Psoas muscle (tissue), 8 donors: ENCODE measurements around the gene HTR7. TPM values are rescaled to one million over a fixed set of nuclear protein-coding genes. Genes with fewer than 3 reads are reported as not detected.

Experiments used
- ATAC-seq, 4 donors: fragments of 200-7000 bp; cut with Tn5 transposase; one replicate each; pipeline ENCODE4 v1.9.1; 2020; ENCODE audit warnings: moderate library complexity in 3 of 4, mild to moderate bottlenecking in 2 of 4
- DNase-seq, 2 donors: peaks; one replicate each; pipeline ENCODE4 v3.0.0-alpha.2; 2020
- H3K27ac ChIP-seq: fragments of 200-600 bp; one replicate; pipeline ENCODE4 v1.8.0; 2022
- H3K27me3 ChIP-seq, 3 donors: fragments of 200-600 bp in 1 of 3; one replicate each; pipeline versions ENCODE4 v1.6.1 to v1.8.0; 2013 to 2022; ENCODE audit warnings: low read length in 2 of 3, mild to moderate bottlenecking in 2 of 3, moderate library complexity in 1 of 3; ENCODE audit not compliant: insufficient read depth in 3 of 3
- H3K36me3 ChIP-seq, 2 donors: fragments of 200-600 bp in 1 of 2; one replicate each; pipeline versions ENCODE4 v1.6.1 to v1.8.0; 2013 to 2022; ENCODE audit warnings: low read depth in 1 of 2, mild to moderate bottlenecking in 1 of 2, moderate library complexity in 1 of 2; ENCODE audit not compliant: insufficient read depth in 1 of 2
- H3K4me1 ChIP-seq: fragments of 200-600 bp; one replicate; pipeline ENCODE4 v1.8.0; 2022
- H3K4me3 ChIP-seq: fragments of 200-600 bp; one replicate; pipeline ENCODE4 v1.8.0; 2022; ENCODE audit warnings: mild to moderate bottlenecking
- H3K9me3 ChIP-seq: fragments of 200-600 bp; one replicate; pipeline ENCODE4 v1.8.0; 2022
- WGBS, 3 donors: extraction: QIAGEN DNeasy Blood & Tissue Kit; methylation state at CpG; one replicate each; pipeline versions ENCODE4 v1.1.6 to v1.1.7; 2013; 5-methylcytosine and 5-hydroxymethylcytosine counted together
- intact Hi-C, 2 donors: fragments of 100-400 bp; cut with DNase I; formaldehyde crosslinking; loops; one replicate each; pipeline versions ENCODE4 v1.11.0 to v1.14.2; 2022
- polyA plus RNA-seq, 3 donors: library from polyadenylated mRNA; stranded (reverse); fragments of 200-250 nt; gene quantifications; one replicate each; pipeline ENCODE4 v1.2.3, GENCODE V29; 2013
- total RNA-seq, 4 donors: library from RNA; stranded (reverse); fragmentation: NEBNext Ultra II Directional in 2 of 4; extraction: Animal tissue kit (Norgen Biotek cat#: 25700) in 2 of 4; gene quantifications; one replicate each; pipeline versions ENCODE4 v1.2.1 to v1.2.4, GENCODE V29; 2021 to 2023
- TF ChIP-seq, protein P1 (sequence below): fragments of 200-600 bp; IDR thresholded peaks from one replicate; pipeline ENCODE4 v1.8.0; 2022; ENCODE audit warnings: antibody characterized with exemption
- donor health status: healthy with polysubstance abuse.
- donor health status: DM: no; HTN: no; CAD: no; lungs with moderate emphysema.
- donor health status: Bipolar disorder and iron deficiency.
- donor health status: healthy.
- donor health status: DM: yes; HTN: yes; CAD: no.
- donor health status: DM: no; HTN: no; CAD: no.
- donor health status: DM: no; HTN: no; CAD: no.
- donor health status: DM: yes; HTN: yes; CAD: no.

Gene HTR7
- total and polyA plus RNA-seq, 7 donors = 0.24 to 1.3 (median 0.39) TPM

GRCh38 chr10:90707657-90708056 lies 150.2 kb downstream of the HTR7 start:
- H3K27me3 ChIP-seq = no peaks in the 10 kb centered on the region
- H3K4me3 ChIP-seq = no peak overlapping the region
- no peaks in the 10 kb centered on the region for H3K36me3 ChIP-seq
- H3K4me1 ChIP-seq = no peaks in the 10 kb centered on the region
- intact Hi-C loops = no loop called here
- no peak overlapping the region for H3K27ac ChIP-seq
- 90 to 98% (median 93%) methylated on average over 2 of the region's 2 CpGs for WGBS, 3 donors
- DNase-seq (no peak), ATAC-seq (no peak)
- TF ChIP-seq, protein P1, sequence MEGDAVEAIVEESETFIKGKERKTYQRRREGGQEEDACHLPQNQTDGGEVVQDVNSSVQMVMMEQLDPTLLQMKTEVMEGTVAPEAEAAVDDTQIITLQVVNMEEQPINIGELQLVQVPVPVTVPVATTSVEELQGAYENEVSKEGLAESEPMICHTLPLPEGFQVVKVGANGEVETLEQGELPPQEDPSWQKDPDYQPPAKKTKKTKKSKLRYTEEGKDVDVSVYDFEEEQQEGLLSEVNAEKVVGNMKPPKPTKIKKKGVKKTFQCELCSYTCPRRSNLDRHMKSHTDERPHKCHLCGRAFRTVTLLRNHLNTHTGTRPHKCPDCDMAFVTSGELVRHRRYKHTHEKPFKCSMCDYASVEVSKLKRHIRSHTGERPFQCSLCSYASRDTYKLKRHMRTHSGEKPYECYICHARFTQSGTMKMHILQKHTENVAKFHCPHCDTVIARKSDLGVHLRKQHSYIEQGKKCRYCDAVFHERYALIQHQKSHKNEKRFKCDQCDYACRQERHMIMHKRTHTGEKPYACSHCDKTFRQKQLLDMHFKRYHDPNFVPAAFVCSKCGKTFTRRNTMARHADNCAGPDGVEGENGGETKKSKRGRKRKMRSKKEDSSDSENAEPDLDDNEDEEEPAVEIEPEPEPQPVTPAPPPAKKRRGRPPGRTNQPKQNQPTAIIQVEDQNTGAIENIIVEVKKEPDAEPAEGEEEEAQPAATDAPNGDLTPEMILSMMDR = no peak
- no peaks in the 10 kb centered on the region for H3K9me3 ChIP-seq

- DNase-seq (no peak), ATAC-seq (no peak)
- TF ChIP-seq, protein P1 = no peak
- Histone ChIP-seq H3K36me3 (no peaks in the 10 kb centered on the region), H3K27me3 (no peaks in the 10 kb centered on the region), H3K4me1 (no peaks in the 10 kb centered on the region), H3K27ac (no peak overlapping the region), H3K9me3 (no peaks in the 10 kb centered on the region), H3K4me3 (no peak overlapping the region)
- intact Hi-C loops = no loop called here
Measured at GRCh38 chr10:90701428-90701827, 156.4 kb downstream of the HTR7 start.

DNA sequence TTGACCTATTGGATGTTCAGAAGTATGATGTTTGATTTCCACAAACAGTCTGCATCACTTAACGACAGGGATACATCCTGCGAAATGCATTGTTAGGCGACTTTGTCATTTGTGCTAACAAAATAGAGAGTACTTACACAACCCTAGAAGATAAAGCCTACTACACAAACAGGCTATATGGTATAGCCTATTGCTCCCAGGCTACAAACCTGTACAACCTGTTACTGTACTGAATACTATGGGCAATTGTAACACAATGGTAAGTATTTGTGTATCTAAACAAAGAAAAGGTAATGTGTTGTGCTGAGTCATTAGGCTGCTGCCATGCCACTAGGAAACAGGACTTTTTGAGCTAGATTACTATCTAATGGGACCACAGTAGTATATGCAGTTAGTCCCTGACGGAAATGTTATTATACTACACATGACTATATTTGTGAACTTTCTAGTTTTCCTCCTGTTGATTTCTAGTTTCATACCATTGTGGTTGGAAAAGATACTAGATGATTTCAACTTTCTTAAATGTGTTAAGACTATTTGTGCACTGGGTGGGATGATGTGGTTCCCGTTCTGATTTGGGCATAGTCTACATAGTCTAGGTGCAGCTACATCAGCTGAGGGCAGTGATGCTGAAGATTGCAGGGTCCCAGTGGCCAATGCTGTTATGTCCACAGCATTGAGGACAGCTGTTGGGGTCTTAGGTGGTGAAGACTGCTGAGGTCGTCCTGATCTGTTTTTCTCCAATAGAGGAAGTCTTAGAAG lies 161.7 kb downstream of the HTR7 start:
- TF ChIP-seq, protein P1 = no peak
- WGBS, 3 donors = 71 to 89% (median 79%) methylated on average over 6 of the region's 6 CpGs
- DNase-seq (no peak), ATAC-seq (no peak)
- Histone ChIP-seq H3K4me3 (no peak overlapping the region), H3K27ac (no peak overlapping the region), H3K36me3 (no peaks in the 10 kb centered on the region), H3K9me3 (no peaks in the 10 kb centered on the region), H3K4me1 (no peaks in the 10 kb centered on the region), H3K27me3 (no peaks in the 10 kb centered on the region)
- intact Hi-C loops = no loop called here

Other genes with a start within 250 kb of the HTR7 start
- gene RPP30, start 13.9 kb upstream of the HTR7 start, total RNA-seq = 10 to 100 TPM; 24.9 to 35.3 (median 29.6) TPM
- 10 to 100 TPM; 31.5 to 66.3 (median 45.2) TPM for gene RPP30, start 13.9 kb upstream of the HTR7 start, polyA plus RNA-seq
- 1,000 to 10,000 TPM; 1,558 to 6,044 (median 2,711) TPM for gene ANKRD1, start 63.0 kb upstream of the HTR7 start, total RNA-seq
- gene ANKRD1, start 63.0 kb upstream of the HTR7 start, polyA plus RNA-seq = 1,000 to 10,000 TPM in 2 of 3 donors, 100 to 1,000 TPM in 1; 104 to 1,576 (median 1,443) TPM